Measurements from ENCODE around the gene UBE2Q1.

The UBE2Q1 gene

GRCh38 chr1:154571964-154572288 lies 13.5 kb upstream of the UBE2Q1 start:
- Histone ChIP-seq H3K36me3 (replicated peaks) (no peaks in the 10 kb centered on the region), H3K27ac (no peak overlapping the region), H3K27me3 (replicated peaks) (peaks cover 9% of the 10 kb centered on the region), H3K4me3 (ENCODE audit: low read depth, low read length) (no peak overlapping the region)
- in situ Hi-C loops (cut with HindIII; ENCODE audit: low pct_ligation_motif_present, low sequenced_read_pairs), result no loop called here
- no peak for TF ChIP-seq CTCF (IDR thresholded peaks at IDR 0.05; ENCODE audit: low read depth, low read length, missing control alignments)
- DNase-seq, result no peak

- DNase-seq, result no peak
- no peak for TF ChIP-seq CTCF (IDR thresholded peaks at IDR 0.05; ENCODE audit: low read depth, low read length, missing control alignments)
- H3K27ac ChIP-seq, result no peak overlapping the region
- in situ Hi-C loops (cut with HindIII; ENCODE audit: low pct_ligation_motif_present, low sequenced_read_pairs), result no loop called here
- no peak overlapping the region for H3K4me3 ChIP-seq (ENCODE audit: low read depth, low read length)
- H3K27me3 ChIP-seq (replicated peaks), result peaks cover 10% of the 10 kb centered on the region
- no peaks in the 10 kb centered on the region for H3K36me3 ChIP-seq (replicated peaks)
These were observed 12.9 kb upstream of the UBE2Q1 start for GRCh38 chr1:154571244-154571963.

- Histone ChIP-seq H3K36me3 (replicated peaks) (no peaks in the 10 kb centered on the region), H3K27me3 (replicated peaks) (peaks cover 10% of the 10 kb centered on the region), H3K4me3 (ENCODE audit: low read depth, low read length) (no peak overlapping the region), H3K27ac (no peak overlapping the region)
- DNase-seq, result no peak
- in situ Hi-C loops (cut with HindIII; ENCODE audit: low pct_ligation_motif_present, low sequenced_read_pairs), result no loop called here
- no peak for TF ChIP-seq CTCF (IDR thresholded peaks at IDR 0.05; ENCODE audit: low read depth, low read length, missing control alignments)
These were observed 9.8 kb upstream of the UBE2Q1 start for GRCh38 chr1:154568157-154568815.

- Histone ChIP-seq H3K27ac (no peak within 1 kb of the TSS), H3K4me3 (ENCODE audit: low read depth, low read length) (no peak within 1 kb of the TSS), H3K36me3 (replicated peaks) (no peaks in the 10 kb centered on the region), H3K27me3 (replicated peaks) (peaks cover 10% of the 10 kb centered on the region)
- TF ChIP-seq CTCF (IDR thresholded peaks at IDR 0.05; ENCODE audit: low read depth, low read length, missing control alignments), result no peak
- DNase-seq, result no peak
- in situ Hi-C loops (cut with HindIII; ENCODE audit: low pct_ligation_motif_present, low sequenced_read_pairs), result no loop called here
These were observed 9.1 kb upstream of the UBE2Q1 start, which contains the start of gene CHRNB2 for GRCh38 chr1:154567386-154568156. CHRNB2 (plus strand) TSS chr1:154567778; CDS start chr1:154568045, 267 bp downstream.

- no peak overlapping the region for H3K27ac ChIP-seq
- no peak for TF ChIP-seq CTCF (IDR thresholded peaks at IDR 0.05; ENCODE audit: low read depth, low read length, missing control alignments)
- no peak for DNase-seq
- in situ Hi-C loops (cut with HindIII; ENCODE audit: low pct_ligation_motif_present, low sequenced_read_pairs), result no loop called here
- peaks cover 10% of the 10 kb centered on the region for H3K27me3 ChIP-seq (replicated peaks)
- no peaks in the 10 kb centered on the region for H3K36me3 ChIP-seq (replicated peaks)
- H3K4me3 ChIP-seq (ENCODE audit: low read depth, low read length), result no peak overlapping the region
These were observed 7.4 kb upstream of the UBE2Q1 start for GRCh38 chr1:154565876-154566275.

Measured in brain microvascular endothelial cell (primary cell).